ENCODE measurements around the gene TTC16.

GRCh38 chr9:127717766-127718165 is 1.9 kb downstream of the TTC16 start:
- TF ChIP-seq POLR2A (IDR thresholded peaks at IDR 0.05), result no peak
- no peak for TF ChIP-seq CTCF (IDR thresholded peaks at IDR 0.05)
- TF ChIP-seq EP300 (IDR thresholded peaks at IDR 0.05), result no peak
- TF ChIP-seq POLR2AphosphoS5 (IDR thresholded peaks at IDR 0.05), result no peak
